Suprapubic skin (tissue), 4 donors: Measurements from ENCODE around the gene TREM2. TPM values are rescaled to one million over a fixed set of nuclear protein-coding genes. Genes with fewer than 3 reads are reported as not detected.

ENCODE experiments used
- DNase-seq, 2 donors: peaks; one replicate each; pipeline ENCODE4 v3.0.0-alpha.2; 2019; ENCODE audit warnings: low spot score in 2 of 2
- H3K27ac ChIP-seq: fragments of 200-600 bp; sonication (generic); one replicate; pipeline ENCODE4 v1.5.1; 2019
- H3K27me3 ChIP-seq: fragments of 200-600 bp; sonication (generic); one replicate; pipeline ENCODE4 v1.5.1; 2019
- H3K36me3 ChIP-seq: fragments of 200-600 bp; sonication (generic); one replicate; pipeline ENCODE4 v1.5.1; 2019
- H3K4me1 ChIP-seq: fragments of 200-600 bp; sonication (generic); one replicate; pipeline ENCODE4 v1.5.1; 2019
- H3K4me3 ChIP-seq: fragments of 200-600 bp; sonication (generic); one replicate; pipeline ENCODE4 v1.5.1; 2019; ENCODE audit warnings: mild to moderate bottlenecking
- H3K9me3 ChIP-seq: fragments of 200-600 bp; sonication (generic); one replicate; pipeline ENCODE4 v1.5.1; 2019
- EP300 ChIP-seq: sonication (generic); formaldehyde crosslinking; IDR thresholded peaks from one replicate; pipeline ENCODE4 v1.6.1; 2017; ENCODE audit warnings: antibody characterized with exemption
- POLR2A ChIP-seq, 2 donors: fragments of 450-650 bp; IDR thresholded peaks; one replicate each; pipeline ENCODE4 v1.6.1; 2017; ENCODE audit warnings: antibody characterized with exemption in 2 of 2, mild to moderate bottlenecking in 2 of 2, moderate library complexity in 2 of 2
- POLR2AphosphoS5 ChIP-seq, 3 donors: sonication (generic); formaldehyde crosslinking; IDR thresholded peaks; one replicate each; pipeline ENCODE4 v1.6.1; 2017; ENCODE audit warnings: antibody characterized with exemption in 3 of 3
- WGBS: methylation state at CpG from one replicate; pipeline ENCODE4 v1.1.5; 2018; 5-methylcytosine and 5-hydroxymethylcytosine counted together
- total RNA-seq, 4 donors: library from RNA; depleted of rRNA; stranded (reverse); fragments of >200 nt; gene quantifications; one replicate each; pipeline ENCODE4 v1.1.0, GENCODE V29; 2016
- TF ChIP-seq, protein P1 (sequence below), 2 donors: fragments of 200-600 bp in 1 of 2; fragments of 450-650 bp in 1 of 2; sonication (generic) in 1 of 2; IDR thresholded peaks; one replicate each; pipeline ENCODE4 v1.5.1; 2016 to 2019; ENCODE audit warnings: antibody characterized with exemption in 2 of 2, mild to moderate bottlenecking in 1 of 2, moderate library complexity in 1 of 2

Gene TREM2
- total RNA-seq, 4 donors from 2014 or later: 0.99 TPM; not detected in 3

DNA sequence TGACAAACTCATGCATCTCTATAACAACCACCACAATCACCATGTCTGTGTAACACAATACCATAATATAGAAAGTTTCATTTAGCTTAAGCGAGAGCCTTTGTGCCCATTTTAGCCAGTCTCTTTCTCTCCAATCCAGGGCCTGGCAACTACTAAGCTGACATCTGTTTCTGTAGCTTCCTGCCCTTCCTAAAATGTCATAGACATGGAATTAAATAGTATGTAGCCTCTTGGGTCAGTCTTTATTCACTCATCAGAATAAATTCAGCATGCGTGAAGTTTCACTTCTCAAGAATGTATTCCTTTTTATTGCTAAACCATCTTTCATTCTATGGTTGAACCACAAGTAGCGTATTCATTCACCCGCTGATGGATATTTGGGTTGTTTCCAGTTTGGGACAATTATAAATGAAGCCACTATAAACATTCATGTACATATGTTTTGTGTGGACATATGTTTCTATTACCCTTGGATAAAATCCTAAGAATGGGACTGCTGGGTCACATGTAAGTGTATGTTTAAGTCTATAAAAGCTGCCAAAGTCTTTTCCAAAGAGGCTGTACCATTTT is 1.7 kb upstream of the TREM2 start:
- 74% methylated on average over 4 of the region's 4 CpGs for WGBS
- Histone ChIP-seq H3K9me3 (no peaks in the 10 kb centered on the region), H3K36me3 (no peaks in the 10 kb centered on the region), H3K4me1 (peaks cover 2% of the 10 kb centered on the region), H3K27ac (no peak overlapping the region), H3K4me3 (no peak overlapping the region), H3K27me3 (peaks cover 9% of the 10 kb centered on the region)
- no peak for DNase-seq
- TF ChIP-seq POLR2AphosphoS5 (IDR thresholded peaks at IDR 0.05): no peak

DNA sequence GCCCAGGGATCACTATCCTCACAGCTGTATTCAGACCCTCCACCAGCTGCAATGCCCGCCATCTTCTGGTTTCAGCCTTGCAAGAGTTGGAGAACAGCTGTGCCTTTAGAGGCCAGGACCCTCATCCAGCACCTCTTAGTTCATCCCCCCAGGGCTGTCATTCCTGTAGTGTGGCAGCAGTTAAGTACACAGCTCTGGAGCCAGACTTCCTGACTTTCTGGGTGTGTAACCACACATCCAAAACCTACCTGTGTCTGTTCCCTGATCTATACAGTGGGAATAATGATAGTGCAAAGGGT is 452 bp upstream of the TREM2 start:
- no peak for DNase-seq
- TF ChIP-seq, protein P1, sequence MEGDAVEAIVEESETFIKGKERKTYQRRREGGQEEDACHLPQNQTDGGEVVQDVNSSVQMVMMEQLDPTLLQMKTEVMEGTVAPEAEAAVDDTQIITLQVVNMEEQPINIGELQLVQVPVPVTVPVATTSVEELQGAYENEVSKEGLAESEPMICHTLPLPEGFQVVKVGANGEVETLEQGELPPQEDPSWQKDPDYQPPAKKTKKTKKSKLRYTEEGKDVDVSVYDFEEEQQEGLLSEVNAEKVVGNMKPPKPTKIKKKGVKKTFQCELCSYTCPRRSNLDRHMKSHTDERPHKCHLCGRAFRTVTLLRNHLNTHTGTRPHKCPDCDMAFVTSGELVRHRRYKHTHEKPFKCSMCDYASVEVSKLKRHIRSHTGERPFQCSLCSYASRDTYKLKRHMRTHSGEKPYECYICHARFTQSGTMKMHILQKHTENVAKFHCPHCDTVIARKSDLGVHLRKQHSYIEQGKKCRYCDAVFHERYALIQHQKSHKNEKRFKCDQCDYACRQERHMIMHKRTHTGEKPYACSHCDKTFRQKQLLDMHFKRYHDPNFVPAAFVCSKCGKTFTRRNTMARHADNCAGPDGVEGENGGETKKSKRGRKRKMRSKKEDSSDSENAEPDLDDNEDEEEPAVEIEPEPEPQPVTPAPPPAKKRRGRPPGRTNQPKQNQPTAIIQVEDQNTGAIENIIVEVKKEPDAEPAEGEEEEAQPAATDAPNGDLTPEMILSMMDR (IDR thresholded peaks at IDR 0.05): no peak
- TF ChIP-seq EP300: no peak
- no peak for TF ChIP-seq POLR2AphosphoS5 (IDR thresholded peaks at IDR 0.05)
- TF ChIP-seq POLR2A (IDR thresholded peaks at IDR 0.05): no peak
- peaks cover 15% of the 10 kb centered on the region for H3K27me3 ChIP-seq
- no peaks in the 10 kb centered on the region for H3K36me3 ChIP-seq
- WGBS: 100% methylated on average over 1 of the region's 1 CpG
- H3K27ac ChIP-seq: no peak overlapping the region
- H3K9me3 ChIP-seq: no peaks in the 10 kb centered on the region
- no peak overlapping the region for H3K4me3 ChIP-seq
- H3K4me1 ChIP-seq: peaks cover 5% of the 10 kb centered on the region

DNA sequence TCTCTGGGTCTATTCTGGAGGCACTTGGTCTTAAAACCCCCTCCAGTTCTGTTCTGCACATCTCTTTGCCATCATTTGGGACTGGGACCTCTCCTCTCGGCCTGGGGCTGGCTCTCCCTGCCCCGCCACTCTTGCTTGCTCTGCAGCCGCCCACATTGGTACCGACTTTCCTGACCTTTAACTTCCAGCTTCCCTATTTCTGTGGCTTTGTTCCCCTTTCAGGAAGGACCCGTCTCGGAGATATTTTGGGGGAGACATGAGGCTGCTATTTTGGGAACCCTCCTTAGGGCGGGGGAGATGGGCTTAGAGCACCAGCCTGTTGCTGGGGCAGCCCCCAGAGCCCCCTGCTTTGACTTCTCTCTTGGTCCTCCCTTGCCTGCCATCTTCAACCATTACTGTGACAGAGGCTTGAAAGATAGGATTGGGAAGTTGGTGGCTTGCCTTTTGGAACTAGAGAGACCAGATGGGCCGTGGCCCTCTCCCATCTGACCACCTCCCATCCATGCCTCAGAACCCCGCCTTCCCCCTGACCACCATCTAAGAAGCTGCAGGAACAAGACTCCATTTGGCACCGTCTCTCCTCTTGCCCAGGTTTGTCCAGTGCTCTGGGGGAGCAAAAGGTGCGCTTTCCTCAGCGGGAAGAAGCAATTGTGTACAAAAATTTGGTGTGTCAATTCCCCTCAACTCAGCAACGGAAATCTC is 914 bp downstream of the TREM2 start:
- Histone ChIP-seq H3K4me3 (no peak overlapping the region), H3K9me3 (no peaks in the 10 kb centered on the region), H3K27ac (no peak overlapping the region), H3K36me3 (no peaks in the 10 kb centered on the region), H3K27me3 (peaks cover 15% of the 10 kb centered on the region), H3K4me1 (peaks cover 5% of the 10 kb centered on the region)
- TF ChIP-seq, protein P1 (IDR thresholded peaks at IDR 0.05): no peak
- TF ChIP-seq EP300 (no peak), POLR2A (IDR thresholded peaks at IDR 0.05) (no peak), POLR2AphosphoS5 (IDR thresholded peaks at IDR 0.05) (no peak)
- no peak for DNase-seq
- WGBS: 78% methylated on average over 13 of the region's 13 CpGs

DNA sequence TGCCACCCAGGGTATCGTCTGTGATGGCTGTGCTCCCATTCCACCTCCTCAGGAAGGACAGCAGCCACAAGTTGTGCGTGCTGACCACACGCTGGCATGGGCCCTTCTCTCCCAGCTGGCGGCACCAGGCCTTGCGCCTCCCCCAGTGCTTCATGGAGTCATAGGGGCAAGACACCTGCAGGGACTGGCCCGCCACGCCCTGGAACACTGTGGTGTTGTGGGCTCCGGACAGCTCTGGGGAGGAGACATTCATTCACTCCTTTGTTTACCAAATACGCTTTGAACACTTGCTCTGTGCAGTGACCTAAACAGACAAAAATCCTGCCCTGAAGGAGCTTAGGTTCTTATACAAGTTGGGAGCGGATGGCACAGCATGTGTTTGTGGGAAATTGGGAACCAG is 1.5 kb downstream of the TREM2 start:
- DNase-seq: no peak
- peaks cover 15% of the 10 kb centered on the region for H3K27me3 ChIP-seq
- WGBS: 75% methylated on average over 3 of the region's 10 CpGs
- H3K27ac ChIP-seq: no peak overlapping the region
- no peaks in the 10 kb centered on the region for H3K9me3 ChIP-seq
- H3K4me3 ChIP-seq: no peak overlapping the region
- H3K36me3 ChIP-seq: no peaks in the 10 kb centered on the region
- H3K4me1 ChIP-seq: peaks cover 5% of the 10 kb centered on the region
- TF ChIP-seq, protein P1 (IDR thresholded peaks at IDR 0.05): no peak
- TF ChIP-seq POLR2AphosphoS5 (IDR thresholded peaks at IDR 0.05): no peak
- TF ChIP-seq EP300: no peak
- no peak for TF ChIP-seq POLR2A (IDR thresholded peaks at IDR 0.05)

DNA sequence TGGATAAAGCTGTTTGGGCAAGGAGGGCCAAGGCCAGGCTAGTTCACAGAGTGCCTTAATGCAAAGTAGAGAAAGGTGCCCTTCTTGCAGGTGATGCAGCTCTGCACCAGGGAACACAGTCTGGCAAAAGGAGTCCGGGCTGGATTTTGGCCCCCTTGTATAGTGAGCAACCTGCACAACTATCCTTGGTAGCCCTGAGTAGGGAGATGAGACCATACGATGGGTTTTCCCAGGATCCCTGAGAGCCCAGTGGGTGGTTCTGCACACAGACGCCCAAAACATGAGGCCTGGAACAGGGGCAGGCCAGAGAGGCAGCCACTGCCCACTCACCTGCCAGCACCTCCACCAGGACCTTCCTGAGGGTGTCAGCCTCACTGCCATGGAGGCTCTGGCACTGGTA is 2.0 kb downstream of the TREM2 start:
- Histone ChIP-seq H3K36me3 (no peaks in the 10 kb centered on the region), H3K27me3 (peaks cover 15% of the 10 kb centered on the region), H3K27ac (no peak overlapping the region), H3K9me3 (no peaks in the 10 kb centered on the region), H3K4me1 (peaks cover 5% of the 10 kb centered on the region), H3K4me3 (no peak overlapping the region)
- no peak for DNase-seq
- no peak for TF ChIP-seq POLR2AphosphoS5 (IDR thresholded peaks at IDR 0.05)
- TF ChIP-seq, protein P1 (IDR thresholded peaks at IDR 0.05): no peak
- TF ChIP-seq EP300: no peak
- TF ChIP-seq POLR2A (IDR thresholded peaks at IDR 0.05): no peak
- 63% methylated on average over 3 of the region's 3 CpGs for whole genome bisulfite sequencing
